ENCODE measurements around the gene ARSJ. TPM values are rescaled to one million over a fixed set of nuclear protein-coding genes. Genes with fewer than 3 reads are reported as not detected.
"Not testable (repeated sequence)": the region's sequence is repeated elsewhere in the genome, so short reads cannot be mapped to it uniquely, and the experiment has no call there.

Gene ARSJ
- total RNA-seq, 1 donor from 2014 or later: 8.4 TPM

DNA sequence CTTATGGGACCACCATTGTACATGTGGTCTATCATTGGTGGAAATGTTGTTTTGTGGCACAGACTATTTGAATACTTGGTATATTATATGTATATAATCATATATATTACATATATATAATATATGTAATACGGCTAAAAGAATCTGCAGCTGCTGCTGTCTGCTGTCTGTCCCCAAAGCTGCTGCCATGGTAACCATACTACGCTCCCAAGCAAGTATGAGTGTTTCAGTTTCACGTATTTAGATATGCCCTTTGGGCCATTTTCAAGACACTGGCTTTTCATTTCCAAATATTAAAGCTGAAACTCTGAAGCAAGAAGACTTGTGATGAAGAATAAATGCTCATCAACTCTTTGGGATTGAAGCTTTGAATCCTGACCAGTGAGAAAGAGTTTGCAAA is 42.0 kb upstream of the ARSJ start:
- DNase-seq (no peak), ATAC-seq (no peak)
- no peaks in the 10 kb centered on the region for H3K9me3 ChIP-seq
- no peak overlapping the region for H3K27ac ChIP-seq
- TF ChIP-seq, protein P1, sequence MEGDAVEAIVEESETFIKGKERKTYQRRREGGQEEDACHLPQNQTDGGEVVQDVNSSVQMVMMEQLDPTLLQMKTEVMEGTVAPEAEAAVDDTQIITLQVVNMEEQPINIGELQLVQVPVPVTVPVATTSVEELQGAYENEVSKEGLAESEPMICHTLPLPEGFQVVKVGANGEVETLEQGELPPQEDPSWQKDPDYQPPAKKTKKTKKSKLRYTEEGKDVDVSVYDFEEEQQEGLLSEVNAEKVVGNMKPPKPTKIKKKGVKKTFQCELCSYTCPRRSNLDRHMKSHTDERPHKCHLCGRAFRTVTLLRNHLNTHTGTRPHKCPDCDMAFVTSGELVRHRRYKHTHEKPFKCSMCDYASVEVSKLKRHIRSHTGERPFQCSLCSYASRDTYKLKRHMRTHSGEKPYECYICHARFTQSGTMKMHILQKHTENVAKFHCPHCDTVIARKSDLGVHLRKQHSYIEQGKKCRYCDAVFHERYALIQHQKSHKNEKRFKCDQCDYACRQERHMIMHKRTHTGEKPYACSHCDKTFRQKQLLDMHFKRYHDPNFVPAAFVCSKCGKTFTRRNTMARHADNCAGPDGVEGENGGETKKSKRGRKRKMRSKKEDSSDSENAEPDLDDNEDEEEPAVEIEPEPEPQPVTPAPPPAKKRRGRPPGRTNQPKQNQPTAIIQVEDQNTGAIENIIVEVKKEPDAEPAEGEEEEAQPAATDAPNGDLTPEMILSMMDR (IDR thresholded peaks at IDR 0.05): no peak
- H3K36me3 ChIP-seq: no peaks in the 10 kb centered on the region
- H3K4me1 ChIP-seq: no peaks in the 10 kb centered on the region
- H3K27me3 ChIP-seq (ENCODE audit: low read depth): no peaks in the 10 kb centered on the region
- intact Hi-C loops (cut with DNase I): no loop called here
- no peak overlapping the region for H3K4me3 ChIP-seq

DNA sequence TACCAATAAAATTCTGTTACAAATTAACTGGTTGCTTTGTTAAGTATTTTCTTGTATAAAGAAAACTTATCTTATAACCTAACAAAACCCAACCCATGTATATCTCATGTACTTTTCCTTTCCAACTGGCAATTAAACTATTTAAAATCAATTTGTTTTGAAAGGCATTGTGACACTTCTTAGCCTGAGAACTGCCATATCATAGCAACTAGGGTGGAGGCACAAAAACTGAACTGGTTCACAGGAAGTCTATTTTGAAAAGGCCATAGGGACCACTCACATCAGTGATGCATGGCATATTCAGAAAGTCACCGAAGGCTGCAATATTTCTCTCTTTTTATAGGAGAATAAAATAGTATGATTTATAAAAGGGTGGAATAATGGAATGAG is 40.5 kb upstream of the ARSJ start:
- TF ChIP-seq, protein P1 (IDR thresholded peaks at IDR 0.05): no peak
- intact Hi-C loops (cut with DNase I): no loop called here
- no peak for ATAC-seq

DNA sequence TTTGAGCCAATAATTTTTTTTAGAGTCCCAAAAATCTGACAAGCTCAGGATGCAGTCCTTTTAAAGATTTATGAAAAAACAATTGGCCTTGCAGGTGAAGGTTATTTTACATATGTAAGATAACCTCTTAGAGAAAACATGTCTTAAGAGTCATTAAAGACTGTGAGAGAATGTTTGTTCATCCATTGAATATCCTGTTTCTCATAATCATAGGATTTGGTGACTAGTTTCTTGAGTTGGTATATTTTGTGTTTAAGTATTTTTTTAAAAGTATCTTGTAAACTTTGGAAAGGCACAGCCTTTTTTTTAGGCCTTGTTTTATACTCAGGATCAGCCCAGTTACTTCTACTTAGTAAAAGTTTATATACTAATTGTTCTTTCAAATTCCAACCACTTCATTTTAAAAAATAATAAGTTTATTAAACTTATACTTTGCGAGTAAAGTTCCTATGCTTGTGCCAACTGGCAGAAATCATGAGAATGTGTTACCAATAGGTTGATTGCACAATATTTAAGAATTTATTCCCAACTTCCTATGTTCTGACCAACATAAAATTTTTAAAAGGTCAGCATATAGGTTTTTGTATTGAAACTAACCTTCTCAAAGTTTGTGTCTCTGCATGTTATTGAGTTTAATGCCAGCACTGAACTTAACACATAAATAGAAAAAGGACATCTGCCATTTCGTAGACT is 40.0 kb upstream of the ARSJ start:
- intact Hi-C loops (cut with DNase I): no loop called here
- no peaks in the 10 kb centered on the region for H3K27me3 ChIP-seq (ENCODE audit: low read depth)
- no peaks in the 10 kb centered on the region for H3K36me3 ChIP-seq
- no peaks in the 10 kb centered on the region for H3K4me1 ChIP-seq
- TF ChIP-seq, protein P1 (IDR thresholded peaks at IDR 0.05): no peak
- no peaks in the 10 kb centered on the region for H3K9me3 ChIP-seq
- H3K4me3 ChIP-seq: no peak overlapping the region
- H3K27ac ChIP-seq: no peak overlapping the region
- ATAC-seq: no peak
- DNase-seq: no peak

More for the DNA sequence above, 40.5 kb upstream of the ARSJ start:
- H3K27me3 ChIP-seq (ENCODE audit: low read depth): no peaks in the 10 kb centered on the region
- H3K27ac ChIP-seq: no peak overlapping the region
- no peaks in the 10 kb centered on the region for H3K36me3 ChIP-seq
- no peaks in the 10 kb centered on the region for H3K4me1 ChIP-seq
- H3K9me3 ChIP-seq: no peaks in the 10 kb centered on the region
- DNase-seq: no peak
- H3K4me3 ChIP-seq: no peak overlapping the region

DNA sequence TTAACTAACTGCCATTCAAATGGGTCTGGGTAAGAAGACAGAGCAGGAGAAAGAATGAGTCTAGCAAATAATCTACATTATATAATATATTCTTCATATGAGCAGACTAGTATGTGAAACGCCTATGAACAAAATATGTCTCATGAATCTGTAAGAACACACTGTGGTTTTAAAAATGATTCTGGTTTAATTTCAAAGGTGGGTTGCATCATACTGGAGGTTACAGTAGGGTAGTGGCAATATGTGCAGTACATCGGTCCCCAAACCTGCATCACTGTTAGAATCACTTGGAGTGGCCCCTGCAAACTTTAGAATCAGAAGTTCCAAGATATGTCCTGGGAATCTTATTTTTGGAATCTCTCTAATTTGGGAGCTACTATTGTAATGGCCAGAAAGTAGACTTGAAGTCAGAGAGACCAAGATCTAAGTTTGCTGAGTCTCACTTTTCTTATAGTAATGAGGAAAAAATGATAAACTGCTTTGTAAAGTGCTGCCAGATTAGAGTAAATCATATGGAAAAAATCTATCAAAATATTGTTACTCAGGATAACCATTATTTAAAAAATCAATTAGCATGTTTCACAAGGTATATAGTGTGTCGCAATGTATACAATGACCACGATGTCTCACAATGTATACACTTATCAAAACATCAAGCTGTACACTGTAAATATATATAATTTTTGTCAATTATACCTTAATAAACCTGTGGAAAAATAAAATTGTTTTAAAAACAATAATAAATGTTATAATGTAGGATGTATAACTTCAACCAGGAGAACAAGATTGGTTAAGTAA is 37.9 kb upstream of the ARSJ start:
- H3K4me1 ChIP-seq: no peaks in the 10 kb centered on the region
- intact Hi-C loops (cut with DNase I): no loop called here
- DNase-seq (no peak), ATAC-seq (no peak)
- no peak overlapping the region for H3K4me3 ChIP-seq
- TF ChIP-seq, protein P1 (IDR thresholded peaks at IDR 0.05): no peak
- H3K9me3 ChIP-seq: no peaks in the 10 kb centered on the region
- no peaks in the 10 kb centered on the region for H3K27me3 ChIP-seq (ENCODE audit: low read depth)
- no peaks in the 10 kb centered on the region for H3K36me3 ChIP-seq
- H3K27ac ChIP-seq: no peak overlapping the region

DNA sequence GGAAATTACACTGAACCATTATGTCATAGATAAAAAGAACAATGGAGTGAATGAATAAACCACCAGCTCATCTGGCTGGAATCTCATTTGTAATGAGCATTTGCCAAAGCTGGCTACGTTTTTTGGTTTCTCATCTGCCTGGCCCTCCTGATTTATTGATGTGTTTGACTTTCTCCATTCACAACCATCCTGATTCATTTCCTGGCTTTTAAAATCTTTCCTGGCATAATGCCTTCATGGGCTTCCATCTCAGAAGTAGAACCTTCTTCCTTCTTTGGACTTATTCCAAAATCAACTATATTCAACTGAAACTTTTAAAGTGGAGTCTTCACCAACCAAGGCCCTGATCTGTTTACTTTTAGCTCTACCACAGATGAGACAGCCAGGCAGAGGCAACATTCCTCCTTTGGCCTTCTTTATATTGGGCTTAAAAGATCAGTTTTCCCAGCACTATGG is 36.0 kb upstream of the ARSJ start:
- ATAC-seq (no peak), DNase-seq (no peak)
- Histone ChIP-seq H3K4me1 (no peaks in the 10 kb centered on the region), H3K27ac (no peak overlapping the region), H3K27me3 (ENCODE audit: low read depth) (no peaks in the 10 kb centered on the region), H3K4me3 (no peak overlapping the region), H3K9me3 (no peaks in the 10 kb centered on the region), H3K36me3 (no peaks in the 10 kb centered on the region)
- TF ChIP-seq, protein P1 (IDR thresholded peaks at IDR 0.05): no peak
- intact Hi-C loops (cut with DNase I): no loop called here

DNA sequence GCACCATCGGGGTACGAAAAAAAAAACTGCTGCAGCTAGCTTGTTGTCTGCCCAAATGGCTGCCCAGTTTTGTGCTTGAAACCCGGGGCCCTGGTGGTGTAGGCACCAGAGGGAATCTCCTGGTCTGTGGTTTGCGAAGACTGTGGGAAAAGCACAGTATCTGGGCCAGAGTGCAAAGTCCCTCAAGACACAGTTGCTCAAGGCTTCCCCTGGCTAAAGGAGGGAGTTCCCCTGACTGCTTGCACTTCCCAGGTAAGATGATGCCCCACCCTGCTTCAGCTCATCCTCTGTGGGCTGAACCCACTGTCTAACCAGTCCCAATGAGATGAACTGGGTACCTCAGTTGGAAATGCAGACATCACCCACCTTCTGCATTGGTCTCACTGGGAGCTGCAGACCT is 33.8 kb upstream of the ARSJ start:
- H3K4me1 ChIP-seq; intact Hi-C loops (cut with DNase I); H3K4me3 ChIP-seq; ATAC-seq; H3K27me3 ChIP-seq (ENCODE audit: low read depth); H3K9me3 ChIP-seq; H3K27ac ChIP-seq; DNase-seq; H3K36me3 ChIP-seq: not testable (repeated sequence)

Data from lower lobe of right lung (tissue), 2 donors.